ENCODE results near the gene HLCS. TPM values are rescaled to one million over a fixed set of nuclear protein-coding genes. Genes with fewer than 3 reads are reported as not detected.
"Not testable (repeated sequence)": the region's sequence is repeated elsewhere in the genome, so short reads cannot be mapped to it uniquely, and the experiment has no call there.

HLCS gene
- total RNA-seq, 1 donor = 59.7 TPM

- Histone ChIP-seq H3K36me3 (ENCODE audit: insufficient read depth, low read length) (peaks cover 16% of the 10 kb centered on the region), H3K9me3 (ENCODE audit: low read depth, low read length) (no peaks in the 10 kb centered on the region), H4K20me1 (ENCODE audit: insufficient read depth, low read length) (no peaks in the 10 kb centered on the region), H3K27ac (ENCODE audit: low read depth, low read length) (no peak overlapping the region), H2AFZ (ENCODE audit: low read length) (no peak overlapping the region), H3K4me2 (ENCODE audit: insufficient read depth, low read length) (no peak overlapping the region), H3K27me3 (ENCODE audit: insufficient read depth, low read length) (no peaks in the 10 kb centered on the region), H3K79me2 (ENCODE audit: insufficient read depth, low read length) (no peaks in the 10 kb centered on the region), H3K4me1 (ENCODE audit: insufficient read depth, low read length) (no peaks in the 10 kb centered on the region), H3K4me3 (ENCODE audit: insufficient read depth, low read length) (no peak overlapping the region)
- TF ChIP-seq CTCF (IDR thresholded peaks at IDR 0.05; ENCODE audit: extremely low read depth, low read depth, low read length) = no peak
- DNase-seq (ENCODE audit: insufficient read length, low spot score, missing footprints) = no peak
Observed at GRCh38 chr21:36955783-36956182, 10.7 kb downstream of the HLCS start.

GRCh38 chr21:36952331-36952730, 14.1 kb downstream of the HLCS start:
- peaks cover 14% of the 10 kb centered on the region for H3K36me3 ChIP-seq (ENCODE audit: insufficient read depth, low read length)
- not testable (repeated sequence) for H3K4me3 ChIP-seq (ENCODE audit: insufficient read depth, low read length); H3K4me1 ChIP-seq (ENCODE audit: insufficient read depth, low read length); H4K20me1 ChIP-seq (ENCODE audit: insufficient read depth, low read length); H3K27ac ChIP-seq (ENCODE audit: low read depth, low read length); H3K4me2 ChIP-seq (ENCODE audit: insufficient read depth, low read length); DNase-seq (ENCODE audit: insufficient read length, low spot score, missing footprints); H3K79me2 ChIP-seq (ENCODE audit: insufficient read depth, low read length); H3K27me3 ChIP-seq (ENCODE audit: insufficient read depth, low read length); H2AFZ ChIP-seq (ENCODE audit: low read length); H3K9me3 ChIP-seq (ENCODE audit: low read depth, low read length)

- H3K79me2 ChIP-seq (ENCODE audit: insufficient read depth, low read length) = no peaks in the 10 kb centered on the region
- H3K9me3 ChIP-seq (ENCODE audit: low read depth, low read length) = no peaks in the 10 kb centered on the region
- no peak overlapping the region for H2AFZ ChIP-seq (ENCODE audit: low read length)
- H3K4me2 ChIP-seq (ENCODE audit: insufficient read depth, low read length) = no peak overlapping the region
- H4K20me1 ChIP-seq (ENCODE audit: insufficient read depth, low read length) = no peaks in the 10 kb centered on the region
- no peak overlapping the region for H3K4me3 ChIP-seq (ENCODE audit: insufficient read depth, low read length)
- no peak overlapping the region for H3K27ac ChIP-seq (ENCODE audit: low read depth, low read length)
- TF ChIP-seq CTCF (IDR thresholded peaks at IDR 0.05; ENCODE audit: extremely low read depth, low read depth, low read length) = no peak
- no peaks in the 10 kb centered on the region for H3K27me3 ChIP-seq (ENCODE audit: insufficient read depth, low read length)
- H3K36me3 ChIP-seq (ENCODE audit: insufficient read depth, low read length) = peaks cover 21% of the 10 kb centered on the region
- no peaks in the 10 kb centered on the region for H3K4me1 ChIP-seq (ENCODE audit: insufficient read depth, low read length)
- no peak for DNase-seq (ENCODE audit: insufficient read length, low spot score, missing footprints)
Observed at GRCh38 chr21:36949171-36950141, 17.0 kb downstream of the HLCS start.

GRCh38 chr21:36948686-36949085, 17.8 kb downstream of the HLCS start:
- H3K27ac ChIP-seq (ENCODE audit: low read depth, low read length) = no peak overlapping the region
- H3K4me3 ChIP-seq (ENCODE audit: insufficient read depth, low read length) = no peak overlapping the region
- no peaks in the 10 kb centered on the region for H4K20me1 ChIP-seq (ENCODE audit: insufficient read depth, low read length)
- H3K9me3 ChIP-seq (ENCODE audit: low read depth, low read length) = no peaks in the 10 kb centered on the region
- no peak overlapping the region for H3K4me2 ChIP-seq (ENCODE audit: insufficient read depth, low read length)
- TF ChIP-seq CTCF (IDR thresholded peaks at IDR 0.05; ENCODE audit: extremely low read depth, low read depth, low read length) = no peak
- no peak for DNase-seq (ENCODE audit: insufficient read length, low spot score, missing footprints)
- H3K27me3 ChIP-seq (ENCODE audit: insufficient read depth, low read length) = no peaks in the 10 kb centered on the region
- peaks cover 21% of the 10 kb centered on the region for H3K36me3 ChIP-seq (ENCODE audit: insufficient read depth, low read length)
- no peaks in the 10 kb centered on the region for H3K4me1 ChIP-seq (ENCODE audit: insufficient read depth, low read length)
- no peak overlapping the region for H2AFZ ChIP-seq (ENCODE audit: low read length)
- H3K79me2 ChIP-seq (ENCODE audit: insufficient read depth, low read length) = no peaks in the 10 kb centered on the region

Measured in osteoblast (primary cell).